ENCODE measurements around the gene PDCD7.
"Not testable (repeated sequence)": the region's sequence is repeated elsewhere in the genome, so short reads cannot be mapped to it uniquely, and the experiment has no call there.

PDCD7 gene, protein sequence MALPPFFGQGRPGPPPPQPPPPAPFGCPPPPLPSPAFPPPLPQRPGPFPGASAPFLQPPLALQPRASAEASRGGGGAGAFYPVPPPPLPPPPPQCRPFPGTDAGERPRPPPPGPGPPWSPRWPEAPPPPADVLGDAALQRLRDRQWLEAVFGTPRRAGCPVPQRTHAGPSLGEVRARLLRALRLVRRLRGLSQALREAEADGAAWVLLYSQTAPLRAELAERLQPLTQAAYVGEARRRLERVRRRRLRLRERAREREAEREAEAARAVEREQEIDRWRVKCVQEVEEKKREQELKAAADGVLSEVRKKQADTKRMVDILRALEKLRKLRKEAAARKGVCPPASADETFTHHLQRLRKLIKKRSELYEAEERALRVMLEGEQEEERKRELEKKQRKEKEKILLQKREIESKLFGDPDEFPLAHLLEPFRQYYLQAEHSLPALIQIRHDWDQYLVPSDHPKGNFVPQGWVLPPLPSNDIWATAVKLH

DNA sequence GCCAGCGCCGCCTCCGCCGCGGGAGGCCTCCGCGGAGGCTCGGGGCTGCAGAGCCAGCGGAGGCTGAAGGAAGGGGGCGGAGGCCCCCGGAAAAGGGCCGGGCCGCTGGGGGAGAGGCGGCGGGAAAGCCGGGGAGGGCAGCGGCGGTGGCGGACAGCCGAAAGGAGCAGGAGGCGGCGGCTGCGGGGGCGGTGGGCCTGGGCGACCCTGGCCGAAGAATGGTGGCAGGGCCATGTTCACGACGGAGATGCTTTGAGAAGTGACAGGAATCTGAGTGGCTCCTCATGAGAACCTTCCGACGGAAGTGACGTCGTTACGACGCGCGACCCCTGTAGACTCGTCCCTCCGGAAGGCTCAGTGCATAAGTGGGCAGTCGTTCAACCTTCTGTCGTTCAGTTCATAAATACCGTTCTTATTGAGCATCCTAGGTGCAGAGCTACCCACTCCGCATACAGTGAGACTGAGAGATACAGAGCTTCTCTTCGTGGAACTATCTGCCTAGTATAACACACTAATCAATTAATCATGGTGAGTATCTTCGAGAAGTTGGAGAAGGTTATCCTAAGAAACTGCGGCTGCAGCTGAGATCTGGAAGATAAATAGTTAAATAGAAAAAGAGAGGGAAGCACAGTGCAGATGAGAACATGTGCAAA, at the start of gene PDCD7:
Gene PDCD7 (minus strand): TSS at position 261 of the 653 bp plus-strand sequence. CDS start 27 bp downstream, at position 234.
- peak; percentile 88 for DNase-seq

DNA sequence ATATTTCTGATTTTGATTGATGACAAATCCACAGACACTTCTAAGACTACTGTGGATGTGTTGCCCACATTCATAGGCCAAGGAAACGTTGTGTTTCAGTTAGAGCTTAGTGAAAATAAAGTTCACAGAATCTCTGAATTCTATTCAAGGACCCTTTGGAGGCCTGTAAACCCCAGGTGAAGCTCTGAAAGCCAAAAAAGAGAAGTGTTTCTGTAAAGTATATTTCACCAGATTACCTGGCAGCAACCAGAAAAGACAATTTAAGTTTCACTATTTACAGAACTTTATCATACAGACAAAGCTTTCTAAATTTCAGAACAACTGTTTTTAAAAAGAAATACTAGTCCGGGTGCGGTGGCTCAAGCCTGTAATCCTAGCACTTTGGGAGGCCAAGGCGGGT, 48.9 kb upstream of the PDCD7 start:
- no peak for DNase-seq

DNA sequence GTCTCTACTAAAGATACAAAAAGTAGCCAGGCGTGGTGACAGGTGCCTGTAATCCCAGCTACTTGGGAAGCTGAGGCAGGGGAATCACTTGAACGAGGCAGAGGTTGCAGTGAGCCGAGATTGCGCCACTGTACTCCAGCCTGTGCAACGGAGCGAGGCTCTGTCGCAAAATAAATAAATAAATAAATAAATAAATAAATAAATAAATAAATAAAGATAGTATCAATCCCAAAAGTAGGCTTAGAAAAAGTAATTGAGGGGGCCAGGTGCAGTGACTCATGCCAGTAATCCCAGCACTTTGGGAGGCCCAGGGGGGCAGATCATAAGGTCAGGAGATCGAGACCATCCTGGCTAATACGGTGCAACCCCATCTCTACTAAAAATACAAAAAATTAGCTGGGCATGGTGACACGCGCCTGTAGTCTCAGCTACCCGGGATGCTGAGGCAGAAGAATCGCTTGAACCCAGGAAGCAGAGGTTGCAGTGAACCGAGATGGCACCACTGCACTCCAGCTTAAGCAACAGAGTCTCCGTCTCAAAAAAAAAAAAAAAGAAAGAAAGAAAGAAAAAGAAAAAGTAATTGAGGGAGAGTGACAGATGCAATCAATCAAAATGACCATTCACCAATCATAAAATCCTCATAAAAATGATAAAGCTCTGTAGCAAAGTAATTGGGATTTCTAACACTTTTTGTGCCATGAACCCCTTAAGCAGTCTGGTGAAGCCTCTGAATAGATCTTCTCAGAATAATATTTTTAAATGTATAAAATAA, 48.2 kb upstream of the PDCD7 start:
- DNase-seq: not testable (repeated sequence)

DNA sequence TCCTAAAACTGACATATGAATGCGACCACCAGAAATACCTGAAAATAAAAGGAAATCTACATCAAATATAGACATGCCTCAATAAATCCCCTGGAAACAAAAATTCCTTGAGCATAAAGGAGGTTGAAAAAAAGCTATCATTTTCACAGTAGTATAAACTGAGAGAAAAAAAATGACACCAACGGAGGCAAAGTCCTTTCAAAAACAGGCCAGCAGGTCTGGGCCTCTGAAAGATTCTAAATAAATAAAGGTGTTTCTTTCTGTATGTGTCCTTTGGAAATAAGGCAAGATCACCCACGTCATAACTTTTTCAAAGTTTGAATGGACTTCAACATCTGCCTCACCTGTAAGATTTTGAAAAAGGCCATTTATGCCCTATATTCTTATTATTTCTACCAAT, 46.6 kb upstream of the PDCD7 start:
- DNase-seq: no peak

DNA sequence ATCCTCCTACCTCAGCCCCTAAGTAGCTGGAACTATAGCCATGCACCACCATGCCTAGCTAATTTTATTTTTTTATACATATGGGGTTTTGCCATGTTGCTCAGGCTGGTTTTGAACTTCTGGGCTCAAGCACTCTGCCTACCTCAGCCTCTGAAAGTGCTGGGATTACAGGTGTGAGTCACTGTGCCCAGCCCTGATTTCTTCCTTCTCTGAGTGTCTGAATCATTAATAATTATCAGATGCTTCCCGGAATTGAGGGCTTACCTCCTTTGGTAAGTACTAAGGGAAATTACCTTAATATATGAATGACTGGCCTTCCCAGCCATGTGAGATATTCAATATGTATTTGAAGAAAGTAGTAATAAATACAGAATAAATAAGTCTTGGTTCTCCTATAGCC, 44.3 kb upstream of the PDCD7 start:
- DNase-seq: no peak

GRCh38 chr15:65176056-65176455, 42.4 kb upstream of the PDCD7 start:
- DNase-seq: no peak

- DNase-seq: no peak
These were observed 41.9 kb upstream of the PDCD7 start for GRCh38 chr15:65175511-65175910.

DNA sequence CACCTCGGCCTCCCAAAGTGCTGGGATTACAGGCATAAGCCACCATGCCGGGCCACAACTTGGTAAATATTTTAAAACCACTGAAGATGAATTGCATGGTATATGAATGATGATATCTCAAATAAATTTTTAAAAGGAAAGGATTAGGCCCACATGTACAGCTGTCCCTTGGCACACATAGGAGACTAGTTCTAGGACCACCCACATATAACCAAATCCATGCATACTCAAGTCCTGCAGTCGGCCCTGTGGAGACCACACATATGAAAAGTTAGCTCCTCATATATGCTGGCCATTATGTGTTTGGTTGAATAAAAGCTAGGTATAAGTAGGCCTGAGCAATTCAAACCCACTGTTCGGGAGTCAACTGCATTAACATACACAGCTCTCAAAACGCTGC, 40.9 kb upstream of the PDCD7 start:
- no peak for DNase-seq

DNA sequence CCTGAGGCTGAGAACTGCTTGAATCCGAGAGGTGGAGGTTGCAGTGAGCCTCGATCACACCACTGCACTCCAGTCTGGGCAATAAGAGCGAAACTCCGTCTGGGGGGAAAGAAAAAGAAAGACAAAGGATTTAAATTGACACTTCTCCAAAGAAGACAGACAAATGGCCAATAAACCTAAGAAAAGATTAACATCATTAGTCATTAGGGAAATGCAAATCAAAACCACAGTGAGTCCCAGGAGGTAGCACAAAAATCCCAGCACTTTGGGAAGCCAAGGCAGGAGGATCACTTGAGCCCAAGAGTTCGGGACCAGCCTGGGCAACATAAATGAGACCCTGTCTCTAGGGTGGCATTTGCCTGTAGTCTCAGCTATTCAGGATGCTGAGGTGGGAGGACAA, 38.9 kb upstream of the PDCD7 start:
- no peak for DNase-seq

GRCh38 chr15:65171428-65171827, 37.8 kb upstream of the PDCD7 start:
- DNase-seq: no peak

- DNase-seq: no peak
These were observed 32.3 kb upstream of the PDCD7 start for GRCh38 chr15:65165875-65166274.

DNA sequence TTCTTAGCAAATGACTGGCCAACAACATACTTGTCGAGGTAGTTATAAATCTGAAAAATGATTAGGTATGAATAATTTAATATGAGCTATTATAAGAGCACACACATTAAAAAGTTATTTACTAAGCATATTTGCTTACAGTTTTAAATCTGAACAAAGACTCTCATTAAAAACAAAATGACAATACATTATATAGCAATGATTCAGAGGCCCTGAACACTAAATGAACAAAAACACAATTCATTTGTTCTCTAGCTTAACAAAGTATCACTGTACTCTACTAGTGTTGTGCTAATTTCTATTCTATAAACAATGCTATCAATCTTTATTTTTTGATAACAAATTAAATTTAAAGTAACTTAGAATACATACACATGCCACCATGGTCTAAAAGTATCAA, 30.5 kb upstream of the PDCD7 start:
- no peak for DNase-seq

- no peak for DNase-seq
These were observed 29.4 kb upstream of the PDCD7 start for GRCh38 chr15:65163041-65163440.

DNA sequence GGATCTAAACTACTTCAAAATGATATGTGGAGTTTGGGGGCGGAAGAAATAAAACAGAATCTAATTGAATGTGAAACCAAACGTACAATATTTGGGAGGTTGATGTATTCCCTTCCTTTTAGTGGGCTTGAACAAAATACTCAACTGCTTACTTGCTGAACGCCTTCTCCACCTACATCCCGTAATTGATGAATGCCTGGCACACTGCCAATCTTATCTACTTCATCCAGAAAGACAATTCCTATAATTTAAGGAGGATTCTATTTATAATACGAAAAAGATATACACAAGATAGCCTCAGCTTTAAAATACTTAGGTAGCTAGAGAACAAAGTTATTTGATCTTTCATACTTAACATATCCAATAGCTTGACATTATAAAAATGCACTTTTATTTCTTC, 23.1 kb upstream of the PDCD7 start:
- no peak for DNase-seq

DNA sequence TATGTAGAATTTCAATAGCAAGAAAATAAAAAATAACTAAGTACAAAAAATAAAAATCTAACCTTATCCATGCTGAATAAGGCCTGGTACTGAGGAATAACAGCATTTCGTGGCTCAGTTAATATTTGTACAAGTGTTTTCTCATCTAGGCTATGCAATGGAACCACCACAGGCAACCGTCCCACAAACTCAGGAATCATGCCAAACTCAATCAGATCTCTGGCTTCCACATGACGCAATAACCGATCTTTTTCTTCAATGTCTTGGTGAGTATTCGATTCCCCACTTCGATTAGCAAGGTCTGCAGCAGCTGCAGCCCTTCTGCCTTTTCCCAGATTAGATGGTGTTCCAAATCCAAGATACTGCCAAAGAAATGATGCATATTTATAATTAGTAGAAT, 21.1 kb upstream of the PDCD7 start:
- no peak for DNase-seq

DNA sequence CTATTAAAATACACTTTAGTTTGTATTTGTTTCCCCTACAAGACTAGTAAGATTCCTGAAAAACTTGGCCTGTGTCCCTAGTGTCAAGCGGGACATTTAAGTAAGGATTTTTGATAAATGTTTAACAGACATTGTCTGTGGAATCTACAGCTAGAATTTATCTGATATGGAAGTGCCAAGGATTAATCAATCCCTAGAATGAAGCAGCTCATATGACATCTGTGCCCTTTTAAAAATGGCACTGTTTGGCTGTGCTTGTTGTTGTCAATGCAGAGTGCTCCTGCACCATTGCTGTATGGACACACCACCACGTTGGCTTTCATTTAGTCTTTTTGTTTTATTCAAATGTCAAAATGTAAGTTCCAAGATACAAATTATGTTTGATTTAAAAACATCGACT, 14.3 kb upstream of the PDCD7 start:
- DNase-seq: no peak

GRCh38 chr15:65146438-65146837, 12.8 kb upstream of the PDCD7 start:
- no peak for DNase-seq

DNA sequence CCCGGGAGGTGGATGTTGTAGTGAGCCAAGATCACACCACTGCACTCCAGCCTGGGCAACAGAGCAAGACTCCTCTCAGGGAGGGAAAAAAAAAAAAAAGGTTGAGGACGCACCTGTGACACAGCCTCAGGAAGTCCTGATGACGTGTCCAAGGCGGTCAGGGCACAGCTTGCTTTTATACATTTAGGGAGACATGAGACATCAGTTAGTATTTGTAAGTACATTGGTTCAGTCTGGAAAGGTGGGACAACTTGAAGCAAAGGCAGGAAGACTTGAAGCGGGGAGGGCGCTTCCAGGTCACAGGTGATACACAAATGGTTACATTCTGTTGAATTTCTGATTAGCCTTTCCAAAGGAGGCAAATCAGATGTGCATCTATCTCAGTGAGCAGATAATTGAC, 5.0 kb upstream of the PDCD7 start:
- not testable (repeated sequence) for DNase-seq

DNA sequence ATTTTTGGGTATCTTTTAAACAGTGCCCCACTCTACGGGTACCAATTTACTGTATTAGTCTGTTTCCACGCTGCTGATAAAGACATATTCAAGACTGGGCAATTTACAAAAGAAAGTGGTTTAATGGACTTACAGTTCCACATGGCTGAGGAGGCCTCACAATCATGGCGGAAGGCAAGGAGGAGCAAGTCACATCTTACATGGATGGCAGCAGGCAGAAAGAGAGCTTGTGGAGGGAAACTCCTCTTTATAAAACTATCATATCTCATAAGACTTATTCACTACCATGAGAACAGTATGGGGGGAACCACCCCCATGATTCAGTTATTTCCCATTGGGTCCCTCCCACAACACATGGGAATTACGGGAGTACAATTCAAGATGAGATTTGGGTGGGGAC, 4.3 kb upstream of the PDCD7 start:
- DNase-seq: not testable (repeated sequence)

DNA sequence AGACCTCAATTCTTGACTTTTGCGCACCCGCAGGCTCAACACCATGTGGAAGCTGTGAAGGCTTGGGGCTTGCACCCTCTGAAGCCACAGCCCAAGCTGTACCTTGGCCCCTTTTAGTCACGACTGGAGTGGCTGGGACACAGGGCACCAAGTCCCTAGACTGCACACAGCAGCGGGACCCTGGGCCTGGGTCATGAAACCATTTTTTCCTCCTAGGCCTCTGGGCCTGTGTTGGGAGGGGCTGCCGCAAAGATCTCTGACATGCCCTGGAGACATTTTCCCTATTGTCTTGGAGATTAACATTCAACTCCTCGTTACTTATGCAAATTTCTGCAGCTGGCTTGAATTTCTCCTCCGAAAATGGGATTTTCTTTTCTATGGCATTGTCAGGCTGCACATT, 3.5 kb upstream of the PDCD7 start:
- DNase-seq: not testable (repeated sequence)

GRCh38 chr15:65134538-65134937, 930 bp upstream of the PDCD7 start:
- DNase-seq: no peak

DNA sequence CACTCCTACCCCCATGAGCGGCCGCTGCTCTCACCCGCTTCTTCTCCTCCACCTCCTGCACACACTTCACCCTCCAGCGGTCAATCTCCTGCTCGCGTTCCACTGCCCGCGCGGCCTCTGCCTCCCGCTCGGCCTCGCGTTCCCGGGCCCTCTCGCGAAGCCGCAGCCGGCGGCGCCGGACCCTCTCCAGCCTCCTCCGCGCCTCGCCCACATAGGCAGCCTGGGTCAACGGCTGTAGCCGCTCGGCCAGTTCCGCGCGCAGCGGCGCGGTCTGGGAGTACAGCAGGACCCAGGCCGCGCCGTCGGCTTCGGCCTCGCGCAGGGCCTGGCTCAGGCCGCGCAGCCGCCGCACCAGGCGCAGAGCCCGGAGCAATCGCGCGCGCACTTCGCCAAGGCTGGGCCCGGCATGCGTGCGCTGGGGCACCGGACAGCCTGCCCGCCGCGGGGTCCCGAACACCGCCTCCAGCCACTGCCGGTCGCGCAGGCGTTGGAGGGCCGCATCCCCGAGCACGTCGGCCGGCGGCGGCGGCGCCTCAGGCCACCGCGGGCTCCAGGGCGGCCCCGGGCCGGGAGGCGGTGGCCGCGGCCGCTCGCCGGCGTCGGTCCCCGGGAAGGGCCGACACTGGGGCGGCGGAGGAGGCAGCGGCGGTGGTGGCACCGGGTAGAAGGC, 595 bp downstream of the PDCD7 start:
- DNase-seq: peak; percentile 43

DNA sequence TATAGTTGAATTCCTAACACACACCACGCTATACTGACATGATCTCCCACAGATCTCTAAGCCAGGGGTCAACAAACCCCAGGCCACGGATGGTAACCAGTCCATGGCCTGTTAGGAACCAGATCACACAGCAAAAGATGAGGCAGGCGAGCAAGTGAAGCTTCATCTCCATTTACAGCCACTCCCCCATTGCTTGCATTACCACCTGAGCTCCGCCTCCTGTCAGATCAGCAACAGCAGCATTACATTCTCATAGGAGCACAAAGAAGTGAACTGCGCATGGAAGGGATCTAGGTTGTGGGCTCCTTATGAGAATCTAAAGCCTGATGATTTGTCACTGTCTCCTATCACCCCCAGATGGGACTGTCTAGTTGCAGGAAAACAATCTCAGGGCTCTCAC, 2.7 kb downstream of the PDCD7 start:
- DNase-seq: no peak

Measured in NCI-H146 (cell line).